Activated CD8-positive, alpha-beta memory T cell treated with anti-CD3 and anti-CD28 coated beads, Interleukin-2, amount 50 U/mL, for 48 hours (primary cell): ENCODE measurements around the gene RAB3GAP1.
"Not testable (repeated sequence)": the region's sequence is repeated elsewhere in the genome, so short reads cannot be mapped to it uniquely, and the experiment has no call there.

Source experiments
- DNase-seq: peaks from one replicate; pipeline ENCODE4 v3.0.0-alpha.2; 2020

RAB3GAP1 gene

GRCh38 chr2:135105513-135106316, 53.6 kb downstream of the RAB3GAP1 start:
- DNase-seq: not testable (repeated sequence)

- no peak for DNase-seq
Measured at GRCh38 chr2:135113322-135113721, 61.2 kb downstream of the RAB3GAP1 start.

GRCh38 chr2:135119582-135119981, 67.5 kb downstream of the RAB3GAP1 start:
- DNase-seq: no peak

- DNase-seq: no peak
Measured at GRCh38 chr2:135121016-135121657, 69.0 kb downstream of the RAB3GAP1 start.

GRCh38 chr2:135121658-135122039, 69.6 kb downstream of the RAB3GAP1 start:
- DNase-seq: not testable (repeated sequence)

- no peak for DNase-seq
Measured at GRCh38 chr2:135124924-135125886, 73.1 kb downstream of the RAB3GAP1 start.

GRCh38 chr2:135125940-135126339, 73.8 kb downstream of the RAB3GAP1 start:
- DNase-seq: no peak

- DNase-seq: no peak
Measured at GRCh38 chr2:135130751-135131150, 78.7 kb downstream of the RAB3GAP1 start.

GRCh38 chr2:135132314-135132713, 80.2 kb downstream of the RAB3GAP1 start:
- no peak for DNase-seq

GRCh38 chr2:135140606-135141005, 88.5 kb downstream of the RAB3GAP1 start:
- no peak for DNase-seq

- DNase-seq: no peak
Measured at GRCh38 chr2:135142323-135142722, 90.2 kb downstream of the RAB3GAP1 start.

GRCh38 chr2:135144343-135144742, 92.3 kb downstream of the RAB3GAP1 start:
- DNase-seq: no peak

- DNase-seq: no peak
Measured at GRCh38 chr2:135149251-135149650, 97.2 kb downstream of the RAB3GAP1 start.

GRCh38 chr2:135150725-135151124, 98.6 kb downstream of the RAB3GAP1 start:
- no peak for DNase-seq

GRCh38 chr2:135151615-135152014, 99.5 kb downstream of the RAB3GAP1 start:
- no peak for DNase-seq

GRCh38 chr2:135152361-135152760, 100.3 kb downstream of the RAB3GAP1 start:
- no peak for DNase-seq

- no peak for DNase-seq
Measured at GRCh38 chr2:135154962-135155361, 102.9 kb downstream of the RAB3GAP1 start.

- DNase-seq: no peak
Measured at GRCh38 chr2:135157856-135158255, 105.8 kb downstream of the RAB3GAP1 start.

- no peak for DNase-seq
Measured at GRCh38 chr2:135159191-135159590, 107.1 kb downstream of the RAB3GAP1 start.

GRCh38 chr2:135162377-135162776, 110.3 kb downstream of the RAB3GAP1 start:
- DNase-seq: no peak

GRCh38 chr2:135162786-135163185, 110.7 kb downstream of the RAB3GAP1 start:
- DNase-seq: no peak

- no peak for DNase-seq
Measured at GRCh38 chr2:135163306-135163705, 111.2 kb downstream of the RAB3GAP1 start.

- DNase-seq: no peak
Measured at GRCh38 chr2:135163901-135164300, 111.8 kb downstream of the RAB3GAP1 start.
